PC-3 (cell line): Measurements from ENCODE around the gene SEC23A.

ENCODE experiments used
- CTCF ChIP-seq: fragments of 300-600 bp; sonication (generic); conservative IDR thresholded peaks from 2 replicates; pipeline ENCODE4 v1.5.1; 2017; ENCODE audit warnings: antibody characterized with exemption, low read depth, mild to moderate bottlenecking, low read length
- EZH2 ChIP-seq: fragments of 300-600 bp; sonication (generic); IDR thresholded peaks from one replicate; pipeline ENCODE4 v1.6.1; 2017; ENCODE audit warnings: antibody characterized with exemption, mild to moderate bottlenecking, low read length; ENCODE audit not compliant: unreplicated experiment
- EZH2phosphoT487 ChIP-seq: fragments of 300-600 bp; sonication (generic); IDR thresholded peaks from 2 replicates; pipeline ENCODE4 v1.6.1; 2018; ENCODE audit warnings: mild to moderate bottlenecking, antibody characterized with exemption, low read length, borderline replicate concordance

- TF ChIP-seq CTCF (no peak), EZH2 (no peak), EZH2phosphoT487 (no peak)
Measured at GRCh38 chr14:39023939-39024871, 78.8 kb downstream of the SEC23A start.
